ENCODE measurements around the gene EPB41.

Gene EPB41

DNA sequence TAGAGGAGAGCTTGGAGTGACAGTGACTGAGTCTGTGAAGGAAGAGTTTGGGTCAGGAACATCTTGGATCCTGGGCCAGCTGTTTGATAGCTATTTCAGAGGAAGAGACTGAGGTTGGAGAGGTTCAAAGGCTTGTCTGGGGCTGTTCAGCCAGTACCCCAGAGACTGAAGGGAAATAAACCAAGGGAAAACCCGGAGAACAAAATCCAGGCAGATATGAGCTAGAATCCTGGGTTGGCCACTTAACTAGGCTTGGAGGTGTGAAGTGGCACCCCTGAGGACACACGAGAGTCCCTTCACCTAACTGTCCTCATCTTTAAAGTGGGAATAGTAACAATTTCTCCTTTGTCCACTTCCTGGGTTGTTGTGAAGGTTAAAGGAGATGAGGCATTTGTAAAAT, 23.1 kb upstream of the EPB41 start:
- DNase-seq (ENCODE audit: low spot score): no peak

DNA sequence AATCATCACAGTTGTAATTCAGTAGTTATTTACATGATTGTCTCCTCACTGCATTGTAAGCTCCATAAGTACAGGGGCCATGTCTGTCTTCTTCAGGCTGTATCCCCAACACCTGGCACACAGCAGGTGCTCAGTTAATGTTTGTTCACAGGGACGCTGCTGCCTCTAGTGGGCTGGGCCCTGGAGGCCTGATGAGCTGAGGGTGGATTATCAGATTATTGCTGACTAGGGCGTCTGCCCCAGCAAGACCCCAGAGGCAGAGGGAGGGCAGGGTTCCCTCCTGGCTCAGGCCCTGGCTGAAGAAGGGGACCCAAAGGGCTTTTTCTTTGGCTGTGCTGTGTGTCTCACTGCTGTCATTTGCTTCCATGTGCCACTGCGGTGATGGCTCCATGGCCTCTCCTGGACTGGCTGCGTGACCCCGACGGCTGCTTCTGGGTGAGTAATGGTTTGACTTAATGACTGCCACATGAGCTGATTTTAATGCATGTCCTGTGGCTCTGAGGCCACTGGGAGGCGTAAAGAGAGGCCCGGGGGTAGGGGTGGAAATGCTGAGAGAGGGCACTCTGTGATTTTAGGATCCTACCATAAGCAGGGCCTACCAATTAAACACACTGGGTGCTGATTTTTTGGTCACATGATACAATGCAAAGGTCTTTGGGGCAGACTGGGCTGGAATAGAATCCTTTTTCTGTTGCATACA, 20.8 kb upstream of the EPB41 start:
- no peak for DNase-seq (ENCODE audit: low spot score)

DNA sequence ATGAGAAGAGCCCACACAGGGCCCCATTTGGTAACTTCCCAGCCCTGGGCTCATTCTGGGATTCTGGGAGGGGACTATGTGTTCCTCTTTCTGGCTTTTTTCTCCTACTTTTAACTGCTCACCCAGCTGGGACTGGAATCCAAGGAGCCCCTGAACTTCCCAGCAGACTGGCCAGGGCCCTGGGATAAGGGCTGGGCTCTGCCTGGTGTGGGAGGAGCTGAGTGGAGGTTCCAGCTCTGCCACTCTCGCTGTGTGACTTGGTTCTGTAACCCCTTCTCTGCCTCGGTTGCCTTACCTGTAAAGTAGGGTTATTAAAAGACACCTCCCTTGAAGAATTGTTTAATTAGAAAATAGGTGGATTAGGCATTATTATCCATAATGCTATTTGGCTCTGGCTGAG, 19.6 kb upstream of the EPB41 start:
- DNase-seq (ENCODE audit: low spot score): no peak

DNA sequence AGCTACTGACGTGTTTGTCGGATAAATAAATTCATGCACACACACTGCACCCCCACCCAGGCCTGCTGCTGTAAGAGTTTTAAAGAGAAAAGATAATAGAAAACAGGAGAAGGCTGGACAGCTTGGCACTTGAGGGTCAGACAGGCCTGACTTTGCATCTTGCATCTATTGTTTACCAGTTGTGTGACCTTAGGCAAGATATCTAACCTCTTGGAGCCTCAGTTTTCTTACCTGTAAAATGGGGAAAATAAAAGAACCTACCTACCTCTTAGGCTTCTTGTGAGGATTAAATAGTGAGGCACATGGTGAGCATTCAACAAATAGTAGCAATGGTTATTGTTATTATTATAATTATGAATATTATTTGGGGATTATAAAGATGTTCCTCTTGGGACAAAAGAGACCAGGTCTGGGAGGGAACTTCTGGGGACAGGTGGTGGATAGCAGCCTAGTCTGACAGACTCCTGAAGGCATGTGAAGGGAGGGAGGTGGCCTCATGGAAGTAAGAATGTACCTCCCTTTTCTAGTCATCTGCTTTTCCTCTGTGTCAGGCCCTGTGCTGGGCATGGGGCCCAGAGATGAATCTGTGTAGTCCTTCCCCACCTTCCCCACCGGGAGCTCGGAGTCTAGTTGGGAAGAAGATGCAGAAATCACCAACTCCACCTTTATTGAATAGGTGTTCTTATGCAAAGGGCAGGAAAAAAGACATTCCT, 18.3 kb upstream of the EPB41 start:
- no peak for DNase-seq (ENCODE audit: low spot score)

DNA sequence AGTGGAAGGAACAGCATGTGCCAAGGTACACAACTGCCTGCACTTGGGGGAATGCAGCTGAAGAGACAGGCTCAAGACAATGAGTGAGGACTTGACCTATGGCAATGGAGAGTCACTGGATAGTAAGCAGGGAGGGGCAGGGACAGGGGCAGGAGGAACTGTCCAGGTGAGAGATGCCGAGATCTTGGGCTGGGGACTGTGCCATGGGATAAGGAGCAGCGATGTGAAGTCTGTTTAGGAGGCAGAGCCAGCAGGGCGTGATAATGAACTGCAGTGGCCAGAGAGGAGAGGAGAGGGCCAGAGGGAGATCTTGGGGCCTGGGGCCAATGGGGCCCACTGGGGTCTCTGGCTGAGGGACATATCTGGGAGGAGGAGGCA, 17.8 kb upstream of the EPB41 start:
- no peak for DNase-seq (ENCODE audit: low spot score)

DNA sequence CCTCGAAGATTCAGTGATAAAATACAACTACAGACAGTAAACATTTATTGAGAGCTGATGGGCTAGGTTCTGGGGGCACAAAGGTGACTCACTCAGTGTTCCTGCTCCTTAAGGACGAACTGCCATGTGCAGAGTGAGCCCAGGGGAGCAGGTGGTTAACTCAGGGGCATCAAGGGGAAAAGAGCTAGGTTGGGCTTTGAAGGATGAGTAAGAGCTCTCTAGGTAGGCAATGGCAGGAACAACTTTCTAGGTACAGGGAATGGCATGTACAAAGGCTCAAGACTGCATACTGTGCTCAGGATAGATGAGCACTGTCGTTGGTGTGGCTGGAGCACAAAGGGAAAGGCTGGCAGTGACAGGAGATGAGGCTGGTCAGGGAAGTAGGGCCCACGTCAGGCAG, 16.6 kb upstream of the EPB41 start:
- no peak for DNase-seq (ENCODE audit: low spot score)

DNA sequence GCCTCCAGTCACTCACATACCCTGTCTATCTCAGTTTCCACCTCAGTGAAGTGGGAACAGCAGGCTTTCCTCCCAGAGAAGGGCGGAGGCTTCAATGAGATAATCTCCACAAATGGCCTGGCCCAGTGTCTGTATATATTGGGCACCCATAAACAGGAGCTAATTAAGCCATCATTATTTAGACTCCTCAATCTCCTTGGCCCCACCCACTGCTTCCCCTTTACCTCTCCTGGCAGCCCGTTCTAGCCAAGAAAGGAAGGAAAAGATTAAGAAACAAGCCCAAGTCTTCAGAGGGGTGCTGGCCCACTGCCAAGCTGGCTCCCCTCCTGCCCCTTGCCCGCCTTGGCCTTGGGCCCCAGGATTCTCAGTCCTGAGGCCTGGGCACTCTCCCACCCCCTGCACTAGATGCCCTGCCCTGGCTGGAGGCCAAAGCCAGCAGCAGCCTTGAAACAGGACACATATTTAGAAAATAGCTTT, 15.9 kb upstream of the EPB41 start:
- DNase-seq (ENCODE audit: low spot score): no peak

DNA sequence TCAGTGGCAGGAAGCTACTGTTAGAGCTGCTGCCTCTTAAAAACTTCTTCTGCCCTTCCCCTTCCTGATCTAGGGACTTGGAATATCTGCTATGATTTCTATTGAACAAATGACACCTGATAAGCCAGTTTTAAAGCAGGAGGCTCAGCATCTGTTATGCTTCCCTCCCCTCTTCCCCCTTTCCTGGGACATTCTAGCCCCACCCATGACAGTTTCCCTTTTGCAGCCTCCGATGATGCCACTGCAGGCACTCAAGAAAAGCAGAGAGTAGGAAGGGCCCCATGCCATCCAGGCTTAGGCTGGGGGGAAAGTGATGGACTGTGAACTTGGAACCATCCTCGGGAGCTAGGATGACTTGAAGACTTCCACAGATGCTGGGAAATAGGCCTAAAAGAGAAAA, 15.1 kb upstream of the EPB41 start:
- no peak for DNase-seq (ENCODE audit: low spot score)

DNA sequence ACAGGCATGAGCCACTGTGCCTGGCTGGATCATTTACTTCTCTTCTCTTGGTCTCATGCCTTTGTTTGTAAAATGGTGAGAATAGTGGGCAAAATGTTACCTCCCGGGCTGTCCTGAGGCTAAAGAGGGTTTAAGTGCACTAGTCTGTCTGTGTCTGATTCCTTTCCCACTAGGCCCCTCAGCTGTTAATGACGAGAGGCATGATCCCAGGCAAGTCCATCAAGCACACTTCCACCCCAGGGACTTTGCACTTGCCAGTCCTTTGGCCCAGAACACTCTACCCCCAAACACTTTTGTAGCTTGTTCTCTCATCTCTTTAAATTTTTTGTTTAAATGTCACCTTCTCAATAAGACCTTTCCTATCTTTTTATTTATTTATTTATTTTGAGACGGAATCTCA, 13.8 kb upstream of the EPB41 start:
- DNase-seq (ENCODE audit: low spot score): no peak

DNA sequence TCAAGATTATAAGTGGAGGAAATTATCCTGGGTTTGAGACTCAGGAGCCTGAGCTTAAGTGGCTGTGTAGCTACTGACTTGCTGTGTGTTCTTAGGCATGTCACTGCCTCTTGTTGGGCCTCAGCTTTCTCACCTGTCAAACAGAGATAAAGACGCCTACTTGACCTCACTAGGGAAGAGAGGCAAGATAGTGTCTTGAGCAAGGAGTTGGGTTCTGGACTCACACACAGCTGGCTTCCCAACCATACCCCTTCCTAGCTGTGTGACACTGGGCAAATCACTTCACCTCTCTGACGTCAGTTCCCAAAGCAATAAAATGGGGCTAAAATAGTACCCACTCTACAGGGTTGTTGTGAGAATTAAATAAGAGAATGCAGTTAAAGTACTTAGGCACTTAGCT, 11.6 kb upstream of the EPB41 start:
- DNase-seq (ENCODE audit: low spot score): no peak

DNA sequence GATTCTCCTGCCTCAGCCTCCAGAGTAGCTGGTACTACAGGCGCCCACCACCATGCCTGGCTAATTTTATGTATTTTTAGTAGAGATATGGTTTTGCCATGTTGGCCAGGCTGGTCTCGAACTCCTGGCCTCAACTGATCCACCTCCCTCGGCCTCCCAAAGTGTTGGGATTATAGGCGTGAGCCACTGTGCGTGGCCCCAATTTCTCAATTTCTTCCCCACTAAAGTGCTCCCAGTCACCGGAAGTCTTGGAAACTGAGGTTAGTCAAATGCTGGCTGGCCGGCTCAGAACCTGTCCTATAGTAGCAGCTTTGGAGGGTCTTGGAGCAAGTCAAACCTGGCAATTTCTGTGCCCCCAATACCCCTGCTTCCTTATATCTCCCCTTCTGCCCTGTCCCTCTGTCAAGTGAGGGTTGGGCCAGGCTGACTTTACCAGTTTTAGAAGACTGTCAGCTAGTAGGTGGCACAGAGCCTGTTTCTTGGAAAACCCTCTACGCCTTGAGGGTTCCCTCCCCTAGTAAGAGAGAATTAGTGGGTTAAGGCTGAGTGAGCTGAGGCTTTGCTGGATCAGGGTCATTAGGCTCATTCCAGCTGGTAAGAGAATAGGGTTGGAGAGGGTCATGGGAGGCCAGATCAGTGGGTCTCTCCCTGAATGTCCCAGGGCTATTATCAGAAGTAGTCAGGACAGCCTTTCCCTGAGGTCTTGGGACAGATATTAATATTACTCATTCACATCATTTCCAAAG, 8.3 kb upstream of the EPB41 start:
- DNase-seq (ENCODE audit: low spot score): no peak

DNA sequence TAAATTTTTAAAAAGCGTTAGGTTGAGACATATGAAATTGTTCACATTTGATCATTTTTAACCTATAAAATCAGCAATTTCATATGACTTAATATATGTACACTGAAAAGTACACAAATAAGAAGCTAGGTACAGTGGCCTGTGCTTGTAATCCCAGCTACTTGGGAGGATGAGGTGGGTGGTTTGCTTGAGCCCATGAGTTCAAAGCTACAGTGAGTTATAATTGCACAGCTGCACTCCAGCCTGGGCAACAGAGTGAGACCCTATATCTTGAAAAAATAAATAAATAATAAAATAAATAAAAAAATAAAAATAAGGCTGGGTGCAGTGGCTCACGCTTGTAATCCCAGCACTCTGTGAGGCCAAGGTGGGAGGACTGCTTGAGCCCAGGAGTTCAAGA, 5.2 kb upstream of the EPB41 start:
- DNase-seq (ENCODE audit: low spot score): no peak

DNA sequence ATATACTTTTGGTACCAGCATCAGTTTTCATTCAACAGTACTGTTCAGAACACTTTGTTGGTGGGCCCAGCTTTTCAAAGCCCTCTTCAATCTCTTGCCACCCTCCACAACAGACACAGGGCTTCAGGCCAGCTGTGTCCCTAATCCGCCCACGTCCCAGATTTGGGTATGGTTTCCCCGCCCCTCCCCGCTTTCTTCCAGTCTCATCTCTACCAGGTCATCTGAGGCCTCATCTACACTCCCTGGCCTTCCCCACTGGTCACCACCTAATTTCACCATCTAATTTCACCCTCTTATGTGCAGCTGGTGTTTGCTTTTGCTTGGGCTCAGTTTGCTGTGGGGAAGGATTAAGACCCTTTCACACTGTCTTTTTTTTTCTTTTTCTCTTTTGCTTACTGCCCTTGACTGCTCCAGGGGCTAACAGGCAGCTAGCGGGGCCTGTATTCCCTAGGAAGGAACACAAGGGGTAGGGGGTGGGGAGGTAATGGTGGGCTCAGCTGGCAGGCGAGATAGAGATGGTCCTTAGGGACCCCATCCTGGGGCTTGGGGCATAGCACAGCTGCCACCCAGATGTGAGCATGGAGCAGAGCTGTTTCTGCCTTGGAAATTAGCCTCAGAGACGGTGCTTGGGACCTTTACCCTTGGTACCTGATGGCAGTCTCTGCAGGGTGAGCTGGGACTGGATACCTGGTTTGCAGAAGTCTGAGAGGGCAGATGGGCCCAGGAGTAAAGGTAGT, 3.8 kb upstream of the EPB41 start:
- DNase-seq (ENCODE audit: low spot score): no peak

DNA sequence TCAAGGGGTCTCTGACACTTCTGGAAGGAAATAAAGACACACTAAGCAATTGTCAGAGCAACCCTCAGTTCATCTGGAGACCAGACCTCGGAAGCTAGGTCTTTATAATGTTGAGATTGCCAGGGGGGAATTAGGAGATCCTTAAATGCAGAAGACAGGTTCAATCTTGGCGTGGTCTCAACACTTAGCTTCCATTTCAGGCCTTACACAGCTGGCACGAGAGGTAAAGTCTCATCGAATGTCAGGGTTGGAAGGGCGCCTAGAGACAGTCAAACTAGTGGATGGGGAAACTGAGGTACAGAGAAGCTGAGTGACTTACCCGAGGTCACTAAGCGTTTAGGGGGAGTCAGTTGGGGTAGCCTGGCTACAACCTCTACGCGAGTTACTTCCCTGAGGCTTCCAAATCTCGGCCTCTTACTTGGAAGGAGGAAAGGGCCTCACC, 562 bp upstream of the EPB41 start:
- no peak for DNase-seq (ENCODE audit: low spot score)

DNA sequence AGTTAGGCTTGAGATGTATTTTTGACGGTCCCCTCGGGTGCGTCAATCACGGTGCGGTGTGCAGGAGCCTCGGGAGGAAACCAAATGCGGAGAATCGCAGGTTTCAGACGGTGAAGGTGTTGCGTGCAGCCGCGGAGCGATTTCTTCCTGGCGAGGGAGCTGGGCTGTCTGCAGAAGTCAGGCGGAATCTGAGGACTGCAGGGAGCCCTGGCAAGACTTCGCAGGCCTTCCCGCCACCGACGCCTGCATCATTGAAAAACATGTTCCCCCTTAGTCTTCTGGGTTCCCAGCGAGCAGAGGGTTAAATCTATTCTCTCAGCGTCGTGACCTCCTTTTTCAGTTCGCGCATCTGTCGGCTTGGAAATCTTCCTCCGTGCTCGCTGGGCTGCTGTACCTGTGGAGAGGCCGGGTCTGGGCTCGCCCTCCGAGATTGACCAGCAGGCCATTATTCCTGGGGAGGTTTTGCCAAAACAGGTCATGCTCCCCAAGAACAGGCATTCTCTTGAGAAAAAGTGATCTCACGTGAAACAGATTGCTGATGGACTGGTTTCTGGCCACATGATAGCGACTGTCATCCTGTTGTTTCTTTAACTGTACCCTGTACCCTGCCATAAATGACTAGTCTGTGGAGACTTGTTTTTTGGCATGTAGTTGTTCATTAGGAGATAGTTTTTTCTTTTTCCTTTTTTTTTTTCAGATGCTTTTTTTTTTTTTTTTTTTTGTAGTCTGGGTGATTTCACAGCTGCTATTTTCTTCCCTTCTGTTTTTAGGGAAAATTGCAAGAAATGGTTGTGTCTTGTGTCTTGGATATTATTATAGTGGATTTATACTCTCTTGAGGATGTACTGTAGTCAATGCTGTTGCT, 894 bp downstream of the EPB41 start:
- DNase-seq (ENCODE audit: low spot score): peak; percentile 4

DNA sequence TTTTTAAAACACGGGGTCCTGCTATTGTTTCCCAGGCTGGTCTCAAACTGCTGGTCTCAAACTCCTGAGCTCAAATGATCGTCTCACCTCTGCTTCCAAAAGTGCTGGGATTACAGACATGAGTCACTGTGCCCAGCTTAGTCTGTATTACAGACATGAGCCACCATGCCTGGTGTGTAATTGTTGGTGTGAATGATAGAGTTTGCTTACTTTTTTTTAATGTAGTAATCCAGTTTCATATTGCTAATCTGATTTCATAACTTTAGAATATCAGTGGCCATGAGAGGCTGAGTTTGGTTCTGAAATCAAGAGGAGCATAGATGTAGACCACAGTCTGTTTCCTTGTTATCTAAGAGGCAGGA, 3.4 kb downstream of the EPB41 start:
- no peak for DNase-seq (ENCODE audit: low spot score)

DNA sequence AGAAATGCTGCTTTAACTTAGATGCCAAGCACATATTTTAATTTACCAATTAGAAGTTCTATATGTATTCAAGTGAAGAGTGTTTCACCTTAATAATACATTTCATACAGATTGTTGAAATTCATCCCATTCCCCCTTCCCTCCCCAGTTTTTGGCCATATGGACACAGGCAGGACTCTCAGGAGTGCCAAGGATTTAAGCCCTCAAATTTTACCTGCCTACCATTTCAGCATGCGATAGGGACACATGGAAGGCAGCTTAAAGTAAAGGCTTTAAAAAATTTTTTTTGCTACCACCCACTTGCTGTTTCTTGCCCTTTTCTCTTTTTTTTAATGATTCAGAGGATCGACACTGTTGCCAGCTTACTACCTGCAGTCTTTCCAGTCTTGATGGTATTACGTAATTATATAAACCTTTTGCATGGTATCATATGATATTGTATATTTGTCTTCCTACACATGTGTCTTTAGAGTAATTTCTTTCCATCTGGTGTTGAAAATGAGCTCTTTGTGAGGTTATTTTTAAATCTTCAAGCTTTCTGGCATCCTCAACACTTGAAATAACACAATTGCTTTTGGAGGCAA, 7.0 kb downstream of the EPB41 start:
- no peak for DNase-seq (ENCODE audit: low spot score)

DNA sequence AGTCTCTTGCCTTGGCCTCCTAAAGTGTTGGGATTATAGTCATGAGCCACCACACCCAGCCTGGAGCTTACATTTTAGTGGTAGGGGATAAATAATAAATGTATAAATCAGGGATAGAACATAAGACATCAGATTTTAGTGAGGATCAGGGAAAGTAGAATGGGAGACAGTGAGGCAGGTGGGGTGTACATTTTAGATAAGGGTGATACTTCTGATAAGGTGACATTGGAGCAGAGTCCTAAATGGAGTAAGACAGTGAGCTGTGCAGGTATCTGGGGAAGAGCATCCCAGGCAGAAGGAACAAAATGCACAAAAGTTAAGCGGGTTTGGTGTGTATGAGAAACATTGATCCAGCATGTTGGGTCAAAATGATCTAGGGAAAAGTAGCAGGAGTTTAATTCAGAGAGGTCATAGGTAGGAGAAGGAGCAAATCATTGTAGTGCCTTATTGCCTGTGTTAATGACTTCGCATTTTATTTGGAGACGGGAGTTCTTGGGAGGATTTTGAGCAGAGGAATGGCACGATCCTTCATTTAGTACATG, 11.1 kb downstream of the EPB41 start:
- no peak for DNase-seq (ENCODE audit: low spot score)

DNA sequence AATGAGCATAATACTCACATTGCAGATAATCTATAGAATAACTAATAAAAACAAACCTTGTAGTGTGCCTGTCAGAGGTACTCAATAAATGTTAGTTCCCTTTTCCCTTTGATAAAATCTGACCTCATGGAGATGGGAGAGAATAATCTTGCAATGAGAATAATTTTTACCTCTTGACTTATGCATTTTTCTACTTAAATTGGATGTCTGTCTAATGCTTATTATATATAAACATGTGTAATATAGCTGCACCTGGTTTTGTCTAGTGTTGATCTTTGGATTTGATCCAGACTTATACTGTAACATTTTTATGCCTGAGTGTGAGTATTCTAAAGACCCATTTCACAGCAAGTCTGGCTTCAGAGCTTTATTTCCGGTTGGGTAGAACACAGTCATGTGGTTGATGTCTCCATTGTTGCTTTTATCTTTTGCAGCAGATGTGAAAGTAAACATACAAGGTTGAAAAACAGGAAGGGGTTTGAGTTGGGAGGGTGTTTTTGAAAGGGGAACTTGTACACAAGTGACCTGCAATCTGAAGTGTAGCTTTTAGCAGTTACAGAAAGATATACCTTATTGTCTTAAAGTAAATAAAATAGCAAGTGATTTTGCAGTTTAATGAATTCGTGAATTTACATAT, 12.4 kb downstream of the EPB41 start:
- DNase-seq (ENCODE audit: low spot score): peak; percentile 42

DNA sequence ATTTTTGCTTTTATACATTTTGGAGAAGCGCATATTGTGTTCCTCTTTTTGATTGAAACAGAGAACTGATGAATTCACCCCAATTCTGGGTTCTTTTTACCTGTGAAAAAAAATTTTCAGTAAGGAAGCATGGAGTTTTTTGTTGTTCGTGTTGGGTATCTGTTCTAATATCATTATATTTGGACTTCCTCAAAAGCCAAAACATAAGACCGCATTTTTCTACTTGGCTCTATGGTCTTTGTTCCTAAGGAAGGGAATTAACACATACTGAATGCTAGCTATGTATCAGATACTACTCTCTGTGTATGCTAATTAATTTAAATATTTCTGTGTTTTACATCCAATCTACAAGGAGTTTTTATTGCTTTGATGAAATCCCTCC, 12.9 kb downstream of the EPB41 start:
- no peak for DNase-seq (ENCODE audit: low spot score)
